ENCODE results near the gene PSD4.

GRCh38 chr2:113198048-113198789, 24.4 kb downstream of the PSD4 start:
- TF ChIP-seq CTCF (IDR thresholded peaks at IDR 0.05; ENCODE audit: low read length): no peak
- no peak for TF ChIP-seq EZH2 (optimal IDR thresholded peaks at IDR 0.05; ENCODE audit: low read depth, low read length)
- TF ChIP-seq EZH2phosphoT487 (IDR thresholded peaks at IDR 0.05; ENCODE audit: low read length): no peak
